Body of pancreas (tissue), 4 donors: ENCODE measurements around the gene CDK14. TPM values are rescaled to one million over a fixed set of nuclear protein-coding genes. Genes with fewer than 3 reads are reported as not detected.

ENCODE experiments used
- ATAC-seq: fragments of 150-250 bp; one replicate; pipeline ENCODE4 v1.9.1; 2016
- DNase-seq, 4 donors: peaks; one replicate each; pipeline ENCODE4 v3.0.0-alpha.2; 2019
- H3K27ac ChIP-seq, 4 donors: fragments of 200-600 bp; sonication (generic); 1 replicate in 3 of 4; 2 replicates in 1 of 4; pipeline versions ENCODE4 v1.5.1 to v1.6.1; 2016 to 2019; ENCODE audit warnings: mild to moderate bottlenecking in 1 of 4, mixed read lengths in 1 of 4, moderate library complexity in 1 of 4
- H3K27me3 ChIP-seq, 2 donors: fragments of 200-600 bp; sonication (generic); one replicate each; pipeline ENCODE4 v1.6.0; 2016; ENCODE audit warnings: mild to moderate bottlenecking in 1 of 2
- H3K36me3 ChIP-seq, 2 donors: fragments of 200-600 bp; sonication (generic); replicated peaks in 1 of 2; 2 replicates each; pipeline ENCODE4 v1.5.1; 2016; ENCODE audit warnings: low read depth in 2 of 2; ENCODE audit not compliant: insufficient read depth in 1 of 2
- H3K4me1 ChIP-seq: fragments of 200-600 bp; sonication (generic); one replicate; pipeline ENCODE4 v1.6.0; 2016
- H3K4me3 ChIP-seq, 2 donors: fragments of 200-600 bp; sonication (generic); 1 replicate in 1 of 2; 2 replicates in 1 of 2; pipeline ENCODE4 v1.5.1; 2016 to 2019
- H3K9me3 ChIP-seq, 3 donors: fragments of 200-600 bp; sonication (generic); 1 replicate in 2 of 3; 2 replicates in 1 of 3; pipeline ENCODE4 v1.5.1; 2016
- POLR2A ChIP-seq, 3 donors: fragments of 450-650 bp; IDR thresholded peaks; one replicate each; pipeline ENCODE4 v1.6.1; 2016; ENCODE audit warnings: antibody characterized with exemption in 3 of 3, mild to moderate bottlenecking in 2 of 3
- WGBS, 2 donors: methylation state at CpG; one replicate each; pipeline ENCODE4 v1.1.5; 2017; 5-methylcytosine and 5-hydroxymethylcytosine counted together
- intact Hi-C: fragments of 100-400 bp; cut with DNase I; formaldehyde crosslinking; loops from one replicate; pipeline ENCODE4 v1.15.1; 2023
- total RNA-seq, 2 donors: library from RNA; depleted of rRNA; stranded (reverse); fragments of >200 nt; gene quantifications; one replicate each; pipeline ENCODE4 v1.1.0, GENCODE V29; 2016
- TF ChIP-seq, protein P1 (sequence below), 7 experiments: fragments of 450-650 bp in 4 of 7; fragments of 200-600 bp in 3 of 7; sonication (generic) in 3 of 7; IDR thresholded peaks; one replicate each; pipeline ENCODE4 v1.5.1; 2016 to 2019; ENCODE audit warnings: antibody characterized with exemption in 7 of 7

Gene CDK14
- total RNA-seq, 2 donors from 2014 or later = 21.8 to 35.6 TPM

DNA sequence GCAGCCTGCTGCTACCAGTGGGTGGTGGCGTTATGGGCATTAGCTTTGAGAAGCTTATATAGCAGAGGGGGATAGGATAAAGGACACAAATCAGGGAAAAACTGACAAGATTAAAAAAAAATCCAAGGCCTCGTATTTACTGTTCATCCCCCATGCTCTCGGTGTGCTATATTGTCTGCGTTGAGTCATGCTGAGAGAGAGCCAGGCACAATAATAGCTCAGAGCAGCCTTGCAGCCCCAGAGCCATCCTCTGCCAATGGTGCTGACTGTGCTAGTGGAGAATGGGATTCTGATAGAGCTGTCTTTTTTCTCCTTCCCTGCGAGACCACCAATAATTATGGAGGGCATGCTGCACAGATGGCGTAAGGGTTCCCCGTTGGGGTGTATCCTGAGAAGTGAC lies 616.5 kb downstream of the CDK14 start:
- 93 to 94% methylated on average over 7 of the region's 7 CpGs for whole genome bisulfite sequencing, 2 donors
- no peak for DNase-seq
- Histone ChIP-seq H3K9me3 (no peaks in the 10 kb centered on the region), H3K4me3 (no peak overlapping the region), H3K4me1 (no peaks in the 10 kb centered on the region), H3K27me3 (no peaks in the 10 kb centered on the region), H3K27ac (no peak overlapping the region), H3K36me3 (no peaks in the 10 kb centered on the region)
- no peak for ATAC-seq
- TF ChIP-seq, protein P1, sequence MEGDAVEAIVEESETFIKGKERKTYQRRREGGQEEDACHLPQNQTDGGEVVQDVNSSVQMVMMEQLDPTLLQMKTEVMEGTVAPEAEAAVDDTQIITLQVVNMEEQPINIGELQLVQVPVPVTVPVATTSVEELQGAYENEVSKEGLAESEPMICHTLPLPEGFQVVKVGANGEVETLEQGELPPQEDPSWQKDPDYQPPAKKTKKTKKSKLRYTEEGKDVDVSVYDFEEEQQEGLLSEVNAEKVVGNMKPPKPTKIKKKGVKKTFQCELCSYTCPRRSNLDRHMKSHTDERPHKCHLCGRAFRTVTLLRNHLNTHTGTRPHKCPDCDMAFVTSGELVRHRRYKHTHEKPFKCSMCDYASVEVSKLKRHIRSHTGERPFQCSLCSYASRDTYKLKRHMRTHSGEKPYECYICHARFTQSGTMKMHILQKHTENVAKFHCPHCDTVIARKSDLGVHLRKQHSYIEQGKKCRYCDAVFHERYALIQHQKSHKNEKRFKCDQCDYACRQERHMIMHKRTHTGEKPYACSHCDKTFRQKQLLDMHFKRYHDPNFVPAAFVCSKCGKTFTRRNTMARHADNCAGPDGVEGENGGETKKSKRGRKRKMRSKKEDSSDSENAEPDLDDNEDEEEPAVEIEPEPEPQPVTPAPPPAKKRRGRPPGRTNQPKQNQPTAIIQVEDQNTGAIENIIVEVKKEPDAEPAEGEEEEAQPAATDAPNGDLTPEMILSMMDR (IDR thresholded peaks at IDR 0.05) = no peak
- TF ChIP-seq POLR2A (IDR thresholded peaks at IDR 0.05) = no peak
- intact Hi-C loops = no loop called here

DNA sequence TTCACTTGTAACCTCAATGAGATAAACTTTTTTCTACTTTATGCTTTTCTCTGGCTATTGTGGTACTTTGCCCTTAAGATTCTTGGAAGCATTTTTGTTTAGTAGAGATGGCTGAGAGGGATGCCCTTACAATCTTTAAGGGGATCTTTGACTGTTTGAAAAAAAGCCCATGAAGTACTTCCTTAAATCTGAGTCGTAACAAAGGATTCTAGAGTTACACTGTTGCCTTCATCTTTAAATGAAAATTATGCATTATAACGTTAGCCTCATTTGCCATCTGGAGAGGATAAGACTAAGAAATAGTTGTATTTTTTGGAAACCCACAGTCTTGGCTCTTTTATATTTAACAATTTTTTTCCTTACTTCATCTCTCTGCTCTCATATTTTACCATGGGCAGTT lies 630.3 kb downstream of the CDK14 start:
- no peaks in the 10 kb centered on the region for H3K9me3 ChIP-seq
- intact Hi-C loops = no loop called here
- 70 to 71% methylated on average over 2 of the region's 2 CpGs for WGBS, 2 donors

DNA sequence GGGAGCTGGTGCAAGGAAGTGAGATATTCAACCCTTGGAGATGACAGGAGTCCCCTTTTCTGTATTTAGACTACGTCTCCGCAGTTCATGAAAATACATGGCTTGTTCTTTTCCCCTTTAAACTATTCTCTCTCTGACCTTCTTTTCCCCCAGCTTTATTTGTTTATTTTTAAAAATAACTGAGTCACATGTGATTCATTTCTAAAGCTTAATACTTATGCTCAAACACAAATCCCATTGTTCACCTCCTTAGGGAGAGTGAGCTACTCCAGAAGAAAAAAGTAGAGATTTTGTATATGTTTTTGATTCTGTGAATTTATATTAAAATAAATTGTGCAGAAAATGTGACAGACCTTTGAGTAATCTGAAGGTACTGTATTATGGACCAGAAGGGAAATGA lies 632.2 kb downstream of the CDK14 start:
- intact Hi-C loops = no loop called here
- H3K9me3 ChIP-seq = no peaks in the 10 kb centered on the region
- TF ChIP-seq, protein P1 (IDR thresholded peaks at IDR 0.05) = no peak
- TF ChIP-seq POLR2A (IDR thresholded peaks at IDR 0.05) = no peak
- no peaks in the 10 kb centered on the region for H3K4me1 ChIP-seq
- DNase-seq = no peak
- H3K27me3 ChIP-seq = no peaks in the 10 kb centered on the region
- no peak overlapping the region for H3K4me3 ChIP-seq
- H3K27ac ChIP-seq = no peak overlapping the region
- no peaks in the 10 kb centered on the region for H3K36me3 ChIP-seq
- WGBS, 2 donors = 89 to 94% methylated on average over 2 of the region's 2 CpGs
- no peak for ATAC-seq

More for the DNA sequence above, 630.3 kb downstream of the CDK14 start:
- no peaks in the 10 kb centered on the region for H3K36me3 ChIP-seq
- no peaks in the 10 kb centered on the region for H3K27me3 ChIP-seq
- H3K27ac ChIP-seq = no peak overlapping the region
- TF ChIP-seq, protein P1 (IDR thresholded peaks at IDR 0.05) = no peak
- TF ChIP-seq POLR2A (IDR thresholded peaks at IDR 0.05) = no peak
- no peak overlapping the region for H3K4me3 ChIP-seq
- H3K4me1 ChIP-seq = no peaks in the 10 kb centered on the region
- ATAC-seq (no peak), DNase-seq (no peak)

DNA sequence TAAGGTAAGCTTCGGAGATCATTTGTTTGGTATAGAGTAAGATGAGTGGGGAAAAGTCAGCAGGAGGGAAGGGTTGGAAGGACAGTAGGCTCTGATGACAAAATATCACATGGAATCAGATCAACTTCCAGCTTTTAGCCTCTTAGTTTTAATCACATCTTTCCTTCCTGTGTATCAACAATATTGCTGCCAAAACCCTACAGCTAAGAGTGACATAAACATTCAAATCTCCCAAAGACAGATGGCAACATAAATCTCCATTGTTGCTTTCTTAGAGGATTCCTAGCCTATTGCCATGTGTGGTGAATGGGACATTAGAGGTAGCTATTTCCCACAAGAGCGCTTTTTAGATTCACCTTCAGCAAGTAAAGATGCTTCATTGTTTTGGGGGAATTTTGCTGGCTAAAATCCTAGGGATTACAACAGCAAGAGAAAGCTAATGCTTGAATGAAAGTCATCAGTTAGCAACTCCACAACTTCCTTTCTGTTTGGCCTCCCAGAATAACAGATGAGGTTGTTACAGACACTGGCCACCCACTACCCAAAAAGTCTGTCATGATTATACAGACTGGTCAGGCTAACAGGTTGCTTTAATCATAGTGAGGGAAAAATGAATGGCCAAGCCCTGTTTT lies 632.9 kb downstream of the CDK14 start:
- intact Hi-C loops = no loop called here
- H3K4me3 ChIP-seq = no peak overlapping the region
- no peaks in the 10 kb centered on the region for H3K27me3 ChIP-seq
- TF ChIP-seq POLR2A (IDR thresholded peaks at IDR 0.05) = no peak
- TF ChIP-seq, protein P1 (IDR thresholded peaks at IDR 0.05) = no peak
- H3K4me1 ChIP-seq = no peaks in the 10 kb centered on the region
- H3K36me3 ChIP-seq = no peaks in the 10 kb centered on the region
- no peaks in the 10 kb centered on the region for H3K9me3 ChIP-seq
- WGBS, 2 donors = 87 to 89% methylated on average over 2 of the region's 2 CpGs
- ATAC-seq = no peak
- no peak for DNase-seq
- no peak overlapping the region for H3K27ac ChIP-seq

DNA sequence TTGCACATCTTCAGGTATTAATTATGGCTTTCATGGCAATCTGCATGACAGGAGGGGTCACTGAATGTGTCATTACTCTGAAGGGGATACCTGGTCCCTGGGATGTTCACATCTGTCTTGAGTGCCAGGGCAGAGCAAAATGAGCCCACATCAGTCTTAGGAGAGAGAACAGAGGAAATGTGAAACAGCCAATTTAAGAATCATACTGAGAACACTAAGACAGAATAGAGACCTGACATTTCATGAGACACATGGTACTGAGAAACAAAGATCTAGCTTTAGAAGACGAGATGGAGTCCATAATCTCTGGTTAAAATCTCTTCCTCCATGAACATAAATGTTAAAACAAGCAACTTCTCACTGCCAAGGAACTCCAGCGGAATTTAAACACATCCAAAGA lies 634.0 kb downstream of the CDK14 start:
- Histone ChIP-seq H3K4me1 (no peaks in the 10 kb centered on the region), H3K27me3 (no peaks in the 10 kb centered on the region), H3K27ac (no peak overlapping the region), H3K9me3 (no peaks in the 10 kb centered on the region), H3K36me3 (no peaks in the 10 kb centered on the region), H3K4me3 (no peak overlapping the region)
- intact Hi-C loops = no loop called here
- DNase-seq (no peak), ATAC-seq (no peak)
- 64 to 77% methylated on average over 2 of the region's 2 CpGs for WGBS, 2 donors
- TF ChIP-seq POLR2A (IDR thresholded peaks at IDR 0.05) = no peak
- TF ChIP-seq, protein P1 (IDR thresholded peaks at IDR 0.05) = no peak
